Fibroblast of skin of right biceps (primary cell): ENCODE measurements around the gene CLDN24.

Source experiments
- DNase-seq: peaks from one replicate; pipeline ENCODE4 v3.0.0-alpha.2; 2013

The CLDN24 gene

GRCh38 chr4:183272384-183272783 is 49.8 kb downstream of the CLDN24 start:
- DNase-seq, result no peak
